H1 (cell line): ENCODE results near the gene NR2F6.

Experiments
- BRCA1 ChIP-seq: IDR thresholded peaks from 2 replicates; pipeline ENCODE4 v1.6.1; 2012; ENCODE audit warnings: low read depth, low read length, improper control_type of control experiment
- POLR2A ChIP-seq, 2 experiments: IDR thresholded peaks; 1 replicate in 1 of 2; 2 replicates in 1 of 2; pipeline ENCODE4 v1.6.1; 2011; ENCODE audit warnings: low read depth in 2 of 2, low read length in 2 of 2, mild to moderate bottlenecking in 2 of 2; ENCODE audit errors: control extremely low read depth in 1 of 2
- POLR2AphosphoS5 ChIP-seq: IDR thresholded peaks from 2 replicates; pipeline ENCODE4 v1.6.1; 2011; ENCODE audit warnings: low read depth, low read length

DNA sequence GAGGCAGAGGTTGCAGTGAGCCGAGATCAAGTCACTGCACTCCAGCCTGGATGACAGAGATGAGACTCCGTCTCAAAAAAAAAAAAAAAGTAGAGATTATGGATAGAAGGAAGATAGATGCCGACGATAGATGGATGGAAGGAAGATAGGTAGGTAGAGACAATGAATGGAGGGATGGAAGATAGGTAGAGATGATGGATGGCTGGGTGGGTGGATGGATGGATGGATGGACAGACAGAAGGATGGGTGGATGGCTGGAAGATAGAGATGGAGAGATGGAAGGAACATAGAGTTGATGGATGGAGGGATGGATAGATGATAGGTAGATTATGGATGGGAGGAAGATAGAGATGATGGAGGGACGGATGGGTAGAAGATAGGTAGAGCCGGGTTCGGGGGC is 49.1 kb downstream of the NR2F6 start:
- no peak for TF ChIP-seq POLR2AphosphoS5
- no peak for TF ChIP-seq POLR2A (IDR thresholded peaks at IDR 0.05; ENCODE audit: control extremely low read depth in 1 of 2, low read depth in 2 of 2, low read length in 2 of 2)
- no peak for TF ChIP-seq BRCA1
